GM21825 (cell line): ENCODE results near the gene TMEM208.

Experiments used
- ATAC-seq: cut with Tn5 transposase; IDR thresholded peaks from one replicate; pipeline ENCODE4 v1.9.1; 2021; ENCODE audit warnings: mild to moderate bottlenecking, moderate library complexity; ENCODE audit not compliant: unreplicated experiment

The TMEM208 gene

DNA sequence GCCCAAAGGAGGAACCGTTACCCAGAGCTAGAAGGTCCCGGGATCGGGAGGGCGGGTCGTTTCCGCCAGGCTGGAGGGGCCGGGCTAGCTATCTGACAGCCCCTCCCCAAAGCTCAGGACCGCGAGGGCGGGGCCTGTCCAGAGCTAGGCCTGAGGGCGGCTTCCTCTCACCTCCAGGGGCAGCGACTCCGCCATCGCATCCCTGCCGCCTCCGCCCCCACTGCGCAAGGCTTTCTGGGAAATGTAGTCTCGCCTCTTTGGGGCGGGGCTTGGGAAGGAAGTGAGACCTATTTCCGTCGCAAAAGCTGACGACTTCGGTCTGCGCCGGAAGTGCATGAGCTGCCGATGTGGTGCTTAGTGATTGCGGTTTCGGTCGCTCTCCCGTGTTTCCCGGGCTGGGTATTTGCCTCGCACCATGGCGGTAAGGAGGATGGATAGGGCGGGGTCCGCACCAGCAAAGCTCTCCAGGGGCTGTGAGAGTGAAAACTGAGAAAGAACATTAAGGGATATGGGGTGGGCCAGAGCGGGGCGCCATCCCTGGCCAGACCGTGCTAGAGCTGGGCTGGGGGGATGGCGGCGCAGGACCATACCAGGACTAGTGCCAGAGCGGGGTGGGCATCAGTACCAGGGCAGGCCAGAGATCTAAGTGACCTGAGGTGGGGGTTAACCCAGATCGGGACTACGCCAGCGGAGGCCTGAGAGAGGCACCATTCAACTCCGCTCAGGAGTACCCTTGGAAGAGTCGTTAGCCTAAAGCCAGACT, at the start of gene TMEM208:
TMEM208 (plus strand) TSS at position 327 of the 763 bp plus-strand sequence; CDS start at position 416, 89 bp downstream.
- peak; percentile 90 for ATAC-seq

DNA sequence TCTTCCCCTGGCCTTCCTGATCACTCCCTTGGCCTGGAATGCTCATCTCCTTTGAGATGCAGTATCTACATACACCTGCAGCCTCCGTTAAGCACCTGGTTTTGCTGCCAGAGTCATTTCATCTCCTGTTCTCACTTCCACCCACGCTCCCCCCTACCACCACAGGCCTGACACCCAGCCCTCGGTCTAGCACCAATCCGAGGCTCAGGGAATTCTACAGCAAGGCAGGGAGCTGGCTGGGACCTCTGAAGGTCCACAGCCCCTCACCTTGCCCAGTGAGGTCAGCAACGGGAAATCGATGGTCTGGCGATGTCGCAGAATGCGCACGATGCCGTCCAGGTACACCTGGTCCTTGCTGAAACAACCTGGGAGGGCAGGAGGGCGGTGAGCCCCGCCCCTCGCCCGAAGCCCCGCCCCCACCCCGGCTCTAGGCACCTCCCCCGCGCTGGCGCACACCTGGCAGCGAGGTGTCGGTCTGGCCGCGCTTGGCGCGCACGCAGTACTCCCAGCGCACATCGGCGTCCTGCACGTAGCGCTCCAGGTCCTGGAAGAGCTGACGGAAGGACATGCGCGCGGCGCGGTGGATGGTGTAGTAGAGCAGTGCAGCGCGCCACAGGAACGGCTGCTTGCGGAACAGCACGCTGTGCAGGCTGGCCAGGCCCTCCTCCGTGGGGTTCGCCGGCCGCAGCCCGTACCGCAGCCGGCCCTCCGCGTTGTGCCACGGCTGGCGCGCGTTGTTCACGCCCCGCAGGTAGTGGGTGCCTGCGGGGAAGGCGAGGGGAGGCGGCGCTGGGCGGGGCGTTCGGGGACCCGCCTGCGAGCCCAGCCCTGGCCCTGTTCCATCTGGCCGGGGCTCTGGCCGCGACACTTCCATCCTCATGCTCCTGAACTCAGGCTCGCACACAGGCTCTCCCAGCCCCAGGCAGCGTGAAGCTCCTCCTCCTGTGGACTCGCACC, 48.9 kb upstream of the TMEM208 start:
- ATAC-seq: no peak

DNA sequence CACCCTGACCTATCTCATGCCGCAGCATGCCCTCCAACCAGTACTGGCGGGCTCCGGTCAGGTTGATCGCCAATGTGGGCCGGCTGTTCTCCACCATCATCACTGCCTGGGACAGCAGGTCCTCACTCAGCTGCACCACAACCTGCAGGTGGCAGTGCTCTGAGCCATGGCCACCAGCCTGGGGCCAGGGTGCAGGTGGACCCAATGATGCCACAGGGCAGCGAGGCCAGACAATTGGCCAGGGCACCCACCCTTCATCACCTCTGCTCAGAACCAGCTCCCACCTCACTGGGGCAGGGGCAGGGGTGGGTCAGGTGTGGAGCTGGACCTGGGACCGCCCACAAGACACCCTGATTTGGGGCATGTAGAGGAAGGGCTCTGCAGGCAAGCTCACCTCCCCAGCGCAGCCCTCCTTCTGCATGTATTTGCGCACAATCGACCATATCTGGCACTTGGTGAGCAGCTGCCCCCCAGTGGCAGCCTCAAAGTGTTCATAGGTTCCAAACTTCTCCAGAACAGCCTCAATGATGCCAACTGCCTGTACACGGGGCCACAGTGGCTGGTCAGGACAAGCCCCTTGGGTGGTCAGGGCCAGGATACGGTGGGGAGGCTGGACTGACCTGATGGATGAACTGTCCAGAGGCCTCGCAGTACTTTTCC, 47.4 kb upstream of the TMEM208 start:
- no peak for ATAC-seq

DNA sequence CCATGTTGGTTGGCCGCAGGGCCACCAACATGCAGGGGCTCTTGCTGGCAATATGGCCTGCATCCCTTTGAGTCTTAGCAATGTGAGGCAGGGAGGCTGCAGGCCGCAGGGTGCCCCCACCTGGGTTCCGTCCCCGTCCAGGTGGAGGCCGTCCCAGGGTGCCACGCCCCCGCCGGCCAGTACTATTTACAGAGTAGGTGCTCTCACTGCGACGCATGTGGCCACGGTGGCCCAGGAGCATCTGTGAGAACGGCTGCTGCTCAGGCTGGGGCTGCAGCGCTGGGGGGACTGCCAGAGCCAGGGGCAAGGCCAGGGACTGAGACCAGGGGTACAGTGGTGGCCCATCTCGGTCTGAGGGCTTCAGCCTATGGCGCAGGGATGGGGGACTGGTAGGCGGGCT, 46.8 kb upstream of the TMEM208 start:
- ATAC-seq: no peak

DNA sequence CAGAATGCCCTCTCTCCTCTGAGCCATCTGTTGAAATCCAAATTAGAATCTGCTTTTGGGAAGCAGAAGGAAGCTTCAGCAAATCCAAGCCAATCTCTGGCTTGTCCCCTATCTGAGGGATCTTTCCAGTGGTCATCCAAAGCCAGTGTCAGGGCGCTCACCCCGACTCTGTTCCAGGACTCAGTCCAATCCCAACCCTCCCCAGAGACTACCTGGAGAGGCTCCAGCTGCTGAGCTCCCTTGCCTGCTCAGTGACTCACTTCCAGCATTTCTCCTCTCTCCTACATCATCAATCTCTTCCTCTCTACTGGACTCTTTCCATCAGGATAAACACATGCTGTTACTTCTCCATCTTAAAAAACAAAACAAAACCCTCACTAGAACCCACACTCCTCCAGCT, 45.6 kb upstream of the TMEM208 start:
- ATAC-seq: no peak

DNA sequence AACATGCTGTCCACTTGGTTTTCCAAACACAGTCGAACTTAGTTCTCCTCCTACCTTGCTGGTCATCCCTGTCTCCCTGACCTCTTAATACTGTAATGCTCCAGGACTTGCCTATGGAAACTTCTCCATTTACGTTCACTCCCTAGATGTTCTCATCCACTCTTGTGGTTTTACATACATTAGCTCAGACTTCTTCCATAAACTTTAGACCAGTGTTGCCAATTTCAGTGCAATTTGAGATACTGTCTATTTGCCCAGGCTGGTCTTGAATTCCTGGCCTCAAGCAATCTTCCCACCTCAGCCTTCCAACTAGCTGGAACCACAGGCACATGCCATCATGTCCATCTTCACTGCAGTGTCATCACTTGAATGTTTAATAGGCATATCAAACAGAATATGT, 44.6 kb upstream of the TMEM208 start:
- no peak for ATAC-seq

DNA sequence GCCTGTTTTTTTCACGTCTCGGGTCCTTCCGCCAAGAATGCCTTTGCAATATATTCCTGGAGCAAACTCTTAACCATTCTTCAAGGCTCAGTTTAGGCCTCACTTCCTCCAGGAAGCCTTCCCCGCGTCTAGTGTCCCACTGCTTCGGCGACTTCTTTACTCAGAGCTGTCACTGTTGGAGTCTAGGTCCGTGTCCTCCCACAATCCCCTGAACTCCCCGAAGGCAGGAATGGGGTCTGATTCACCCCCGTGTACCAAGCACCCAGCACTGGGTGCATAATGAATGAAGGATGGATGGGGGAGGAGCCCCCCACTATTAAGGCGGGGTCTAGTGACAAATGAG, 43.7 kb upstream of the TMEM208 start:
- ATAC-seq: no peak

DNA sequence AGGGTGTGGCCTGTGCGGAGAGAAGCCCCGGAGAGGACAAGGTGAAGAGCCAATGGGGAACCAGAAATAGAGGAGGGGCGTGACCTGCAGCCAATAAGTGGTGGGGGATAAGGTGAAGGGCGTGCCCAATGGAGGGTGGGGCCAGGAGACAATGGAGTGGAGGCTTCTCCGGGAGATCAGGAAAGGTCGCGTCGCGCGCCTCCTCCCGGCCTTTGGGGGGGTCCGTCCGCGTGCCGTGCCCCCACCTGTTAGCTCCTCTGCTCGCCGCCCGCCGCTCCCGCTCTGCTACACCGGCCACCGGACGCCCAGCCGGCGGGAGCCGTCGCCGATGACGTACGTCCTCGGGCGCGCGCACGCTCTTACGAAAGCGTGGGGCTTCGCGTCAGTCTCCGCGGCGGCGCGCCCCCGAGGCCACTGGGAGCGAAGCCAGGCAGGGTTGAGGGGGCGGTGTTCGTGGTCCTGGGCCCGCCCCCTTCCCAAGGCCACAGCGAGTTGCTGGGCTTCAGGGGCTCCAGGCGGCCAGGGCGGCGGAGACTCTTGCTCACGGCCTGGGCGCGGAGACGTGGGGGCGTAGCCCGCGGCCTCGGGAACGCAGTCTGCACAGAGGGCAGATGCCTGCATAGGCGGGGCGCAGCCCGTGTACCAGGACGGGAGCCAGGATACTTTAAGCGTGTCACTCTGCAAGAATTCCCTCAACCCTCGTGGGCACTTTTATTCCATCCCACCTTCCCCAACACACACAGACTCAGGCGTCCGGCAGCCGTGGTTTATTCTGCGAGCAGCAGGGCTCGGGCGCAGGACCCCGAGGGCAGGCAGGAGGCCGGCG, 43.1 kb upstream of the TMEM208 start, which contains the start of gene MATCAP1:
MATCAP1 (minus strand) TSS at position 337 of the 826 bp plus-strand sequence. CDS start 3,353 bp downstream, outside the sequence.
- peak; percentile 86 for ATAC-seq

DNA sequence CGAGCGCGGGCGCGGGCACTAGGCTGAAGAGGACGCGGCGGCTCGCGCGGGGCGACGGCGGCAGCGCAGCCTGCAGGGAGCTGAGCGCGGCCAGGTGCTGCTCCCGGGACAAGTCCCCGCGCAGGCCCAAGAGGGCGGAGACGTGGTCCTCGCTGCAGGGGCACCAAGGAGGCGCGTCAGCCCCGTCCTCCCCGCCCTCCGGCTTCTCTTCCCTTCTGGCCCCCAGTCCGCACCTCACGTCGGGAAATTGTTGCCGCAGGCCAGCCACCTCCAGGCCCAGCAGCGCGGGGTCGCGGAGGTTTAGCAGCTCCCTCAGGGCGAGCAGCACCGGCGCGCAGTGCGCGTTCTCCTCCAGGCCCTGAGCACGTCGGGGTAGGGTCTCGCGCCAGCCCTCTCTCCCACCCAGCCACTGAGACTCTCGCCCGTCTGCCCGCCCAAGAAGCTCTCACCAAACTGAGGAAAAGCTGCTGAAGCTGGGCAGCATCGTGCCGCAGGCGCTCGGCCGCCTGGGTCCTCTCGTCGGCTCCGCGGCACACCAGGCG, 42.4 kb upstream of the TMEM208 start:
- peak; percentile 7 for ATAC-seq

DNA sequence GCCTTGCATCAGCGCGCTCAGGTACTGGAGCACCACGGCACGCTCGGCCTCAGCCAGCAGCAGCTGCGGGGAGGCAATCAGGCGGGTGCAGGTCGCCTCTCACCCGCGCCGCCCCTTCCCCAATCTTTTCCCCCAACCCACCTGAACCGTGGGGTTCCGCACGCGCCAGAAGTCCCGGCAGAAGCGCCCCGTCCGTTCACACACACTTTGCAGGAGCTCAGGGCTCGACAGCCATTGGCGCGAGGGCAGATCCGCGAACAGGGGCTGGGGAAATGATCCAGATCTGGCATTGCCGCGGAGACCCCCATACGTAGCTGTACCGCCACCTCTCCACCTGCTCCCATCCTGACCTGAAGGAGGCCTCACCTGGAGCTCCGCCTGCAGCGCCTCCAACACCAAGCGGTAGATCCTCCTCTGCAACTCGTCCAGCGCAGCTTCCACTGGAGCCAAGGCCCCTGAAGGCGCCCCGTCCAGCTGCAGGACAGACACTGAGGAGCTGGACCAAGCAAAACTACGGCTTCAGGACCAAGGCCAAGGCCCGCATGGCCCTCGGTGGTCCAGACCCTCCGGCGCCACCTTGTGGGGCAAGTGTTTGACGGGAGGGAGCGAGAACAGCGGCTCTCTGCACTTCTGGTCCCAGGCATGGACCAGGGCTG, 41.8 kb upstream of the TMEM208 start:
- ATAC-seq: no peak

DNA sequence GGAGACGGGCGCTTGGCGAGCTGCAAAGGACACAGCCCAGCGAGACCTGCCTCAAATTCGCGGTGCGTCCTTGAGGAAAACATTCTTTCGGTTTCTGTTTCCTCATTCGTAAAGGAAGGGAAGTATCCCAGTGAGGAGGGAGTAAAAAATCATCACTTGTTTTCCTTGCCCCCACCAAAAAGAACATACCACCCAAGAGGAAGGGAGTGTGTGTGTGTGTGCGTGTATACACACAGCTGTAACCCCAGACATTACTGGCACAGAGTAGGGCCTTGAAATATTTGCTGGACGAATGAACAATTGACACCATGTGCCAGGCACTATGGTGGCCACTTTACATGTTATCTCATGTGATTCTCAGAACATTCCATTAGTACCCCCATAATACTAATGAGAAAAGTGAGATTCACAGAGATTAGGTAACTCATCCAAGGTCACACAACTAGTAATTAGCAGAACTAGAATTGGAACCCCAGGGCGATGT, 41.2 kb upstream of the TMEM208 start:
- no peak for ATAC-seq

DNA sequence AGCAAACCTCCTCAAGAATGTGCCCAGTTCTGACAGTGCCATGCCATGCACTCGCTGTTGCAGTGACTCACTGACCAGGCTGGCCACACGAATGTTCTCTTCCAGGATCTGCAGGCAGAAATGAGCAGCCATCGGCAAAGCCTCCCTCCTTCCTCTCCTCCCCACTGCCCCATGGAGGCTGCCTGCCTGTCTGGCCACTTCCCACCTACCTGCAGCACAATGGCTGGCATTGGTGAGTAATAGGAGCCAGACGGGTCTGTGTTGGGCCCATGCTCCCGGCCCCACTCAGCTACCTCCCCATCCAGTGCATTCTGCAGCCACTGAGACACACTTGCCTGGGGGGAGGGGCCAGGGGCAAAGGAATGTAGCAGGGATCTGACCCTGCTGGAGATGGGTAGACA, 40.4 kb upstream of the TMEM208 start:
- ATAC-seq: no peak

DNA sequence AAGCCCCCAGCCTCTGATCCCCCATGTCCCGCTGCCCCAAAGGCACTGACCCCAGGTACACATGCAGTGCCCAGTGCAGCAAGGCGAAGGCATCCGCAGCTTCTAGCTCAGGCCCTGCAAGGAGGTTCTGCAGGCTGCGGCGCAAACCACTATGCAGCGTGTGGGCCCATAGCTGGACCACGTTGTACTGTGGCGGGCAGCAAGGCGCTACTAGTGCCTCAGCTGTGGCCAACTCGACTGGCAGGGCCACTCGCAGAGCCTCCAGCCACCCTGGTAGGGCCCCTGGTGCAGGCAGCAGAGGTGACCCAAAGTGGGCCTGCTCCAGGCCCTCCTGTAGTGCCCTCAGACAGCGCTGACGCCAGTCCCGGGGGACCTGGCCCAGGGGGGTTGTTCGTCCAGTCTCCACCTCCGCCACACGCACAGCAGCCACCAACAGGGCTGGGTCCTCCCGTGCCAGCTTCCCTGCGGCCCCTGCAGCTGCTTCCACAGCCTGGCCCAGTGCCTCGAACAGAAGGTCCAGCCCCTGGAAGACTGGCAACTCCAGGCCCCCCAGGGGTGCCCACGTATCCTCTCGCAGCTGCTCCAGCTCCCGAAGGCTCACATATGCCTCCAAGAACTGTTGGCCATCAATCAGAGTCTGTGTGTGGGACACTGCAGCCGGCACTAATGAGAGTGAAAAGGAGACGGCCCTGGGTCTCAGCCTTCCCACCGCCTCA, 39.6 kb upstream of the TMEM208 start:
- ATAC-seq: no peak

DNA sequence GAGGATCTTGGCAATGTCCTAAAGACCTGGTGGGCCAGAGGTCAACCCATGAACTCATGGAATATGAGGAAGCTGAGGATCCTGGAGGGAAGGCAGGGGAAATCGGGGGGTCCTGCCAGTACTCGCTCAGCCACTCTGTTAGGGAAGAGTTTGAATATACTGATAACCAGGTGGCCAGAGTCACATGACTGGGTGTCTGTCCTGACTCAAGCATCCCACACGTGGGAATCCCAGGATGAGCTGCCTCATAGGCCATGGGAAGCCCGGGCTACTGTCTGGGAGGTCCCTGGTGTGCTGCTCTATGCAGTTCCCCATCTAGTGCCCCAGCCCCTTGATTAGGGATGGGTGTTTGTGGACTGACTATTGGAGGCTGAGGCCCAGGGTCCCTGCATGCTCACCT, 38.6 kb upstream of the TMEM208 start:
- no peak for ATAC-seq

DNA sequence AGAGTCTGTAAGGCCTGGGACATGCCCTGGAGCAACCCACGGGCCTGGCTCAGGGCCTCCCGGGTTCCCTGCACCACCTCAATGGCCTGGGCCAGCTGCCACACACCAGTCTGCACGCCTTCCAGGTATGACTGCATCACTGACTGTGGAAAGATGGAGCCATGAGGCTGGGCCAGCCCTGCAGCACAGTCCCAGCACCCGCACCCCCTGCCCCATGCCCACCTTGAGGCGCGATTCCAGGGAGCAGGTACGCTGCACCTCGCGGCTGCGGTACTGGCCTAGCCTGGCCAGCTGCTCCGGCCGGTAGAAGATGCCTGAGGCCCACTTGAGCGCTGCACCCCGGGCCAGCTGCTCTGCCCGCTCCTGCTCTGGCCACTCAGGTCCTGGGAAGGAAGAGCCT, 38.1 kb upstream of the TMEM208 start:
- no peak for ATAC-seq

DNA sequence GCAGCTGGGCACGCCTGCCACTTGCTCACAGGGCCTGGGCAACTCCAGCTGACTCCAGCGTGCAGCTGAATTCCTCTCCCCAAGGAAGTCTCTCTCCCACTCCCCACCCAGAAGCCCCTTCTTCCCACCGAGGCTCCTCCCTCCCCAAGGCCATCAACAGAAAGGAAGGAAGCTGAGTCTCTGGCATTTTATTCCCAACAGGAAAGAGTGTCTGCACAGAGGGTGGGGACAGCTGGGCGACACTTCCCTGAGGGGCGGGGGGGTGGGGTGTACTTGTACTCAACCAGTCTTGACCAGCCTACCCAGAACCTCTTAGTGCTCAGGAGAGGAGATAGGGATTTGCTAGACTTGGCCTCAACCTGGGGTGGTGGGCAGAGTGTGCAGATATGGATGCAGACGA, 36.9 kb upstream of the TMEM208 start, which contains the start of gene EXOC3L1:
EXOC3L1 (minus strand) TSS at position 96 of the 400 bp plus-strand sequence. CDS start 460 bp downstream, outside the sequence.
- ATAC-seq: no peak

DNA sequence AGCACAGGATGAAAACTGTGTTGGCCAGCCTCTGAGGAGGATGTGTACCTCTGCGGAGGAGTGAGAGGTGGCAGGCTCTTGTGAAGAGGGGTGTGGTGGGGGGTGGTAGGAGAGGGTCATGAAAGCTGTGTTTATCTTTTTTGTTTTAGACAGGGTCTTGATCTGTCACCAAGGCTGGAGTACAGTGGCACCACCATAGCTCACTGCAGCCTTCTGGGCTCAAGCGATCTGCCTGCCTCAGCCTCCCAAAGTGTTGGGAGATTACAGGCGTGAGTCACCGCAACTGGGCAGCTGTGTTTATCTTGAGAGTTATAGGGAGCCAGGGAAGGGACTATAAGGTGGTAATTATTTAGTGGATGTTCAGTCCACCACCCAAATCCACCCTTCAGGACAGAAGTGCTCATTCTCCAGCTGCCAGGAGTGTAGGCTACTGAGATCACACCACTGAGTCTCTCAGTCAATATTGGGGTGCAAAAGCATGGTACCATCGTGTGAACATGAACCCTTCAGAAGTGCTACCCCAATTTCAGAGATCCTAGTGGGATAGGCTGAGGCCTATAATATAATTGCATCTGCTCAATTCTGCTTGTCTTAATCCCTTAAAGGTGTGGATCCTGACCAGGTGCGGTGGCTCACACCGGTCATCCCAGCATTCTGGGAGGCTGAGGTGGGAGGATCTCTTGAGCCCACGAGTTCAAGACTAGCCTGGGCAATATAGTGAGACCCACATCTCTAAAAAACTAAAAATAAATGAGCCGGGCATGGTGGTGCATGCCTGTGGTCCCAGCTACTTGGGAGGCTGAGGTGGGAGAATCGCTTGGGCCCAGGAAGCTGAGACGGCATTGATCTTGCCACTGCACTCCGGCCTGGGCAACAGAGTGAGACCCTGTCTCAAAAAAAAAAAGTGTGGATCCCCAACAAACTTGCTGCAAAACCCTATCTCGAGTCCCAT, 36.2 kb upstream of the TMEM208 start:
- ATAC-seq: no peak
